ENCODE results near the gene KAT2A.

The KAT2A gene

GRCh38 chr17:42072323-42073187 is 48.6 kb downstream of the KAT2A start:
- no peaks in the 10 kb centered on the region for H3K9me3 ChIP-seq
- H3K27me3 ChIP-seq = peaks cover 49% of the 10 kb centered on the region
- no peak for TF ChIP-seq CTCF (IDR thresholded peaks at IDR 0.05)
- H3K4me3 ChIP-seq (ENCODE audit: low read depth in 1 of 2, low read length in 1 of 2) = no peak overlapping the region
- H3K27ac ChIP-seq = no peak overlapping the region
- peaks cover 0 to 11% of the 10 kb centered on the region in 2 experiments for H3K4me1 ChIP-seq (ENCODE audit: control insufficient read depth in 1 of 2, insufficient read depth in 1 of 2, low read depth in 1 of 2, low read length in 1 of 2)
- no peaks in the 10 kb centered on the region for H3K36me3 ChIP-seq

GRCh38 chr17:42071810-42072209 is 49.4 kb downstream of the KAT2A start:
- Histone ChIP-seq H3K4me3 (ENCODE audit: low read depth in 1 of 2, low read length in 1 of 2) (no peak overlapping the region), H3K27ac (no peak overlapping the region), H3K27me3 (peaks cover 49% of the 10 kb centered on the region), H3K36me3 (no peaks in the 10 kb centered on the region), H3K4me1 (ENCODE audit: control insufficient read depth in 1 of 2, insufficient read depth in 1 of 2, low read depth in 1 of 2, low read length in 1 of 2) (peaks cover 0 to 11% of the 10 kb centered on the region in 2 experiments), H3K9me3 (no peaks in the 10 kb centered on the region)
- no peak for TF ChIP-seq CTCF (IDR thresholded peaks at IDR 0.05)

GRCh38 chr17:42068979-42069378 is 52.2 kb downstream of the KAT2A start:
- peaks cover 45% of the 10 kb centered on the region for H3K27me3 ChIP-seq

GRCh38 chr17:42067371-42068091 is 53.6 kb downstream of the KAT2A start:
- H3K27me3 ChIP-seq = peaks cover 37% of the 10 kb centered on the region
- peak; percentile 92 for TF ChIP-seq CTCF (IDR thresholded peaks at IDR 0.05)
- peaks cover 0 to 6% of the 10 kb centered on the region in 2 experiments for H3K4me1 ChIP-seq (ENCODE audit: control insufficient read depth in 1 of 2, insufficient read depth in 1 of 2, low read depth in 1 of 2, low read length in 1 of 2)
- H3K36me3 ChIP-seq = no peaks in the 10 kb centered on the region
- H3K4me3 ChIP-seq (ENCODE audit: low read depth in 1 of 2, low read length in 1 of 2) = no peak overlapping the region
- H3K27ac ChIP-seq = no peak overlapping the region
- no peaks in the 10 kb centered on the region for H3K9me3 ChIP-seq

More at GRCh38 chr17:42068979-42069378, 52.2 kb downstream of the KAT2A start:
- no peak overlapping the region for H3K4me3 ChIP-seq (ENCODE audit: low read depth in 1 of 2, low read length in 1 of 2)
- H3K27ac ChIP-seq = no peak overlapping the region
- peaks cover 0 to 11% of the 10 kb centered on the region in 2 experiments for H3K4me1 ChIP-seq (ENCODE audit: control insufficient read depth in 1 of 2, insufficient read depth in 1 of 2, low read depth in 1 of 2, low read length in 1 of 2)
- no peaks in the 10 kb centered on the region for H3K9me3 ChIP-seq
- H3K36me3 ChIP-seq = no peaks in the 10 kb centered on the region
- TF ChIP-seq CTCF (IDR thresholded peaks at IDR 0.05) = no peak

GRCh38 chr17:42065201-42065600 is 56.0 kb downstream of the KAT2A start:
- Histone ChIP-seq H3K9me3 (no peaks in the 10 kb centered on the region), H3K36me3 (no peaks in the 10 kb centered on the region), H3K4me1 (ENCODE audit: control insufficient read depth in 1 of 2, insufficient read depth in 1 of 2, low read depth in 1 of 2, low read length in 1 of 2) (no peaks in the 10 kb centered on the region), H3K27ac (no peak overlapping the region), H3K27me3 (peaks cover 14% of the 10 kb centered on the region), H3K4me3 (ENCODE audit: low read depth in 1 of 2, low read length in 1 of 2) (no peak overlapping the region)
- no peak for TF ChIP-seq CTCF (IDR thresholded peaks at IDR 0.05)

Measured in neutrophil (primary cell).